ENCODE results near the gene EPB41L4A.

DNA sequence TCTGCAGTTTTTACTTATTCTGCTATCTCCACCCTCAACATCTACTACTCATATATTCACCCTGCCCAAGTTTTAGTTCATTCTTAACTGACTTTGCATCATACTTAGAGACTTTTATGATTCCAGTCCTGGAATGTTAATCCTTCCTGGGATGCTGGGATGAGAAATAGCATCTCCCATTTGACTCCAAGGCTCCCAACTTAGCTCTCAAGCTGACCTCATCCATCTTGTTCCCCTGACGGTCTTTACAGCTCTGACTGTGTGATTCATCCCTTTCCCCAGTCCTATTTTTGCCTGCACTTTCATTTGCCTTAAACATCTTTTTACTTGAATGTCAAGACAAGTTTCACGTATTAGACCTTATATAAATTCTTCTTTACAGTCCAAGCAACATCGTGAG, 297.8 kb downstream of the EPB41L4A start:
- TF ChIP-seq, protein P1, sequence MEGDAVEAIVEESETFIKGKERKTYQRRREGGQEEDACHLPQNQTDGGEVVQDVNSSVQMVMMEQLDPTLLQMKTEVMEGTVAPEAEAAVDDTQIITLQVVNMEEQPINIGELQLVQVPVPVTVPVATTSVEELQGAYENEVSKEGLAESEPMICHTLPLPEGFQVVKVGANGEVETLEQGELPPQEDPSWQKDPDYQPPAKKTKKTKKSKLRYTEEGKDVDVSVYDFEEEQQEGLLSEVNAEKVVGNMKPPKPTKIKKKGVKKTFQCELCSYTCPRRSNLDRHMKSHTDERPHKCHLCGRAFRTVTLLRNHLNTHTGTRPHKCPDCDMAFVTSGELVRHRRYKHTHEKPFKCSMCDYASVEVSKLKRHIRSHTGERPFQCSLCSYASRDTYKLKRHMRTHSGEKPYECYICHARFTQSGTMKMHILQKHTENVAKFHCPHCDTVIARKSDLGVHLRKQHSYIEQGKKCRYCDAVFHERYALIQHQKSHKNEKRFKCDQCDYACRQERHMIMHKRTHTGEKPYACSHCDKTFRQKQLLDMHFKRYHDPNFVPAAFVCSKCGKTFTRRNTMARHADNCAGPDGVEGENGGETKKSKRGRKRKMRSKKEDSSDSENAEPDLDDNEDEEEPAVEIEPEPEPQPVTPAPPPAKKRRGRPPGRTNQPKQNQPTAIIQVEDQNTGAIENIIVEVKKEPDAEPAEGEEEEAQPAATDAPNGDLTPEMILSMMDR (IDR thresholded peaks at IDR 0.05): no peak
- no peak for TF ChIP-seq ZFX (IDR thresholded peaks at IDR 0.05; ENCODE audit: borderline replicate concordance)
